AG09319 (cell line): ENCODE results near the gene A3GALT2.

ENCODE experiments used
- DNase-seq: peaks from one replicate; pipeline ENCODE4 v3.0.0-alpha.2; 2010; ENCODE audit warnings: low read depth; ENCODE audit errors: extremely low read depth
- CTCF ChIP-seq: IDR thresholded peaks from 2 replicates; pipeline ENCODE4 v1.5.1; 2011; ENCODE audit warnings: low read depth, mild to moderate bottlenecking, inconsistent platforms, low read length, moderate library complexity

Gene A3GALT2

DNA sequence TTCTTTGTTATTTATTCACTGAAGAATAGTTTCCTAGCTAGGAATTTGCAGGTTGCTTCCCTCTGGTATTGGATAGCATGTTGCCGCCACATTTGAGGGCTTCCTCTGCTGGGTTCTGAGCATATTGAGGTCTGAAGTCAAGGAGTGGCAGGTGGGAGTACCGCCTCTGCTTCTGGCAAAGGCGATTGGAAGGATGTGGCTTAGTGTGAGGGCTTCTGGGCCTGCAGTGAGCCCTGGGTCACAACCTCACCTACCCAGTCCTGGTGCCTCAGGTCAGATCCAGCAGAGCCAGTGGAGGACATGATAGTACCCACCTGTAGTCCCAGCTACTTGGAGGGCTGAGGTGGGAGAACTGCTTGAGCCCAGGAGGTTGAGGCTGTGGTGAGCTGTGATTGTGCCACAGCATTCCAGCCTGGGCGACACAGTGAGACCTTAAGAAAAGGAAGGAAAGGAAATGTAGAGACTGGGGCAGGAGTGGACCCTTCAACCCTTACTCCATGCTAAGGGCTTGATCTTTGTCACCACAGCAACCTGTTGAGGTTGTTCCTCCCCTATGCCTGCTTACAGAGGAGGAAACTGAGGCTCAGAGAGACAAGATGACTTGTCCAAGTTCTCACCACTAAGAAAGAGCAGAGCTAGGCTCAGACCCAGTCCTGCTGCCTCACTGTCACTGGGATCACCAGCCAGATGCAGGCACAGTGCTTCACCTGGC is 22.8 kb downstream of the A3GALT2 start:
- TF ChIP-seq CTCF, result no peak
- no peak for DNase-seq

DNA sequence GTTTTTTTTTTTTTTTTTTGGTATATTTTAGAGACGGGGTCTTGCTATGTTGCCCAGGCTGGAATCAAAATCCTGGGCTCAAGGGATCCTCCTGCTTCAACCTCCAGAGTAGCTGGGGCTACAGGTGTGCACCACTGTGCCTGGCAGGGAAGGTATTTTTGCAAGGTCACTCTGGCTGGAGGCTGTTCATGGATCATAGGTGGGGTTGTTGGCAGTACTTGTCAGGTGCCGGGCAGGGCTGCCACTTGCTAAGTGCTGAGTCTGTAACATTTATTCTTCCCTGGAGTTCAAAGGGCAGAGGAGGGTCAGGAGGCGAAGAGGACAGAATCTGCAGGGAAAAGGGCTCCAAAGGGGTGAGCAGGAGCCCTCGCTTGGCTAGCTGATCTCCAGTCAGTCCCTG is 24.1 kb downstream of the A3GALT2 start:
- DNase-seq, result no peak
- no peak for TF ChIP-seq CTCF

- DNase-seq, result no peak
- no peak for TF ChIP-seq CTCF
Observed at GRCh38 chr1:33296082-33296458, 24.8 kb downstream of the A3GALT2 start.

GRCh38 chr1:33295450-33296081 is 25.3 kb downstream of the A3GALT2 start:
- peak; percentile 93 for TF ChIP-seq CTCF
- peak; percentile 44 for DNase-seq

DNA sequence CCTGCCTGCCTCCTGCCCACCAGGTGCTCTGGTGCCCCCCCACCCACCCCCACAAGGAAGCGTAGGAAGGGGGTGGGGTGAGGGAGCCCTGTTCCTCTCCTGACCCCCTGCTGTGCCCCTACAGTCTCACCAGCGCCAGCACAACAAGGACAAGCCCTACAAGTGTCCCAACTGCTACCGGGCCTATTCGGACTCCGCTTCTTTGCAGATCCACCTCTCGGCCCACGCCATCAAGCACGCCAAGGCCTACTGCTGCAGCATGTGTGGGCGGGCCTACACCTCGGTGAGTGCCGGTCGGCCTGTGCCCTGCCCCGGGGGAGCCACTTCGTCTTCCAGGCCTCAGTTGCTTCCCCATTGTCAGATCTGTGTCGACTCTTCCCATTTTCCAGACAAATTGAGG is 25.9 kb downstream of the A3GALT2 start:
- TF ChIP-seq CTCF, result no peak
- no peak for DNase-seq

DNA sequence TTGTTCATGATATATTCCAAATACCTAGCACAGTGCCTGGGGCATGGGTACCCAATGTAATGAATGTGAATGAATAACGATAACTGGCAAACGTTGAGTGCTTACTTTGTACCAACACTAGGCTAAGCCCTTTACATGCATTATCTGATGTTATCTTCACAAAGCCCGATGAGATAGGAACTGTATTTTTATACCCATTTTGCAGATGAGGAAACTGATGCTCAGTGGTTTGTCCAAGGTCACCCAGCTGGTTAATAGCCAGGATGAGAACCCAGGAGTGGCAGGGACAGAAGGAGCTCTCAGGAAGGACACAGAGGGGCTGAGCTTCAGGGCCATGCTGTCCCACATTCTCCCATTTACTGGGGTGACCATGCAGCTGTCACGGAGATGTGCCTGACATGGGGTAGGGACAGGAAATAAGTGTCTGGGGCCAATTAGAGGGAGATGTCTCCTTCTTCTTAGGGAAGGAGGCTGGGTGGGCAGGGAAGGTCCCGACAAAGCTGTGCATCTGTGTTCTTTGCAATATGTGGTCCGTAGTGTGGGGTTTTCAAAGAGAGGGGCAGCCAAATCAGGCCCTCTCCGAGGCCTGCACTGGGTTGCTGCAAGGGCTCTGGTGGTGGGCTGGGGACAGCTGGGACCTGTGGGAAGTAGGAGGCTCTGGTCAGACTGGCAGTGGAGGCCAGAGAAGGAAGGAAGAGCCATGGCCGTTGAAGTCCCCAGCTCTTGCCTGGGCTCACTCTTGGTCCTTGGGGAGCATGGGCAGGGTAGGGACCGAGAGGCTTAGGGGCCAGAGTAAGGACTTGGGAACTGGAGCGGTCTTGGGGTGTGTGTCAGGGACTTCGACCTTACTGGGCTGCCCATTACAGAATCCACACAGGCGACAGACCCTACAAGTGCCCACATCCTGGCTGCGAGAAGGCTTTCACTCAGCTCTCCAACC is 26.6 kb downstream of the A3GALT2 start:
- no peak for TF ChIP-seq CTCF
- DNase-seq, result no peak
